NCI-H510A treated with DMSO at 0.1 percent for 48 hours (cell line): Measurements from ENCODE around the gene CD244.

ENCODE experiments used
- DNase-seq: peaks from one replicate; lab custom pipeline; 2025; lab: John Stamatoyannopoulos, UW

CD244 gene

GRCh38 chr1:160844447-160845232 lies 18.0 kb downstream of the CD244 start:
- no peak for DNase-seq

GRCh38 chr1:160841079-160841478 lies 21.6 kb downstream of the CD244 start:
- no peak for DNase-seq

- DNase-seq, result no peak
Measured at GRCh38 chr1:160839746-160840145, 22.9 kb downstream of the CD244 start.

GRCh38 chr1:160838888-160839287 lies 23.8 kb downstream of the CD244 start:
- DNase-seq, result no peak

- DNase-seq, result no peak
Measured at GRCh38 chr1:160837558-160838205, 25.0 kb downstream of the CD244 start.

GRCh38 chr1:160836981-160837557 lies 25.6 kb downstream of the CD244 start:
- no peak for DNase-seq

- DNase-seq, result no peak
Measured at GRCh38 chr1:160836561-160836960, 26.1 kb downstream of the CD244 start.

- no peak for DNase-seq
Measured at GRCh38 chr1:160835751-160836150, 26.9 kb downstream of the CD244 start.

GRCh38 chr1:160834945-160835565 lies 27.6 kb downstream of the CD244 start:
- DNase-seq, result peak; percentile 35

GRCh38 chr1:160830321-160831153 lies 32.1 kb downstream of the CD244 start:
- peak; percentile 32 for DNase-seq

GRCh38 chr1:160829766-160830165 lies 32.9 kb downstream of the CD244 start:
- DNase-seq, result peak; percentile 31

- DNase-seq, result no peak
Measured at GRCh38 chr1:160827418-160827817, 35.3 kb downstream of the CD244 start.

- no peak for DNase-seq
Measured at GRCh38 chr1:160826546-160826945, 36.1 kb downstream of the CD244 start.

- DNase-seq, result no peak
Measured at GRCh38 chr1:160823296-160823695, 39.4 kb downstream of the CD244 start.

GRCh38 chr1:160821627-160822026 lies 41.1 kb downstream of the CD244 start:
- DNase-seq, result no peak

- DNase-seq, result no peak
Measured at GRCh38 chr1:160819186-160819585, 43.5 kb downstream of the CD244 start.

- no peak for DNase-seq
Measured at GRCh38 chr1:160818207-160818937, 44.3 kb downstream of the CD244 start.

- no peak for DNase-seq
Measured at GRCh38 chr1:160814856-160815255, 47.8 kb downstream of the CD244 start.

GRCh38 chr1:160814316-160814715 lies 48.4 kb downstream of the CD244 start:
- DNase-seq, result no peak

GRCh38 chr1:160813215-160813614 lies 49.5 kb downstream of the CD244 start:
- DNase-seq, result no peak

GRCh38 chr1:160811147-160811546 lies 51.5 kb downstream of the CD244 start:
- DNase-seq, result no peak
